ENCODE measurements around the gene HUWE1.
"Not testable (repeated sequence)": the region's sequence is repeated elsewhere in the genome, so short reads cannot be mapped to it uniquely, and the experiment has no call there.

The HUWE1 gene

GRCh38 chrX:53511322-53511721 is 175.2 kb downstream of the HUWE1 start:
- DNase-seq (ENCODE audit: low read depth in 2 of 2) = no peak

DNA sequence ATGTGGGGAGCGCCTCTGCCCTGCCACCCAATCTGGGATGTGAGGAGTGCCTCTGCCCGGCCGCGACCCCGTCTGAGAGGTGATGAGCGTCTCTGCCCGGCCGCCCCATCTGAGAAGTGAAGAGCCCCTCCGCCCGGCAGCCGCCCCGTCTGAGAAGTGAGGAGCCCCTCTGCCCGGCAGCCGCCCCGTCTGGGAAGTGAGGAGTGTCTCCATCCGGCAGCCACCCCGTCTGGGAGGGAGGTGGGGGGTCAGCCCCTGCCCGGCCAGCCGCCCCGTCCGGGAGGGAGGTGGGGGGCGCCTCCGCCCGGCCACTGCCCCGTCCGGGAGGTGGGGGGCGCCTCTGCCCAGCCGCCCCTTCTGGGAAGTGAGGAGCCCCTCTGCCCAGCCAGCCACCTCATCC is 182.5 kb downstream of the HUWE1 start:
- not testable (repeated sequence) for DNase-seq (ENCODE audit: low read depth in 2 of 2)

- no peak for DNase-seq (ENCODE audit: low read depth in 2 of 2)
These were observed 192.1 kb downstream of the HUWE1 start for GRCh38 chrX:53494436-53494835.

DNA sequence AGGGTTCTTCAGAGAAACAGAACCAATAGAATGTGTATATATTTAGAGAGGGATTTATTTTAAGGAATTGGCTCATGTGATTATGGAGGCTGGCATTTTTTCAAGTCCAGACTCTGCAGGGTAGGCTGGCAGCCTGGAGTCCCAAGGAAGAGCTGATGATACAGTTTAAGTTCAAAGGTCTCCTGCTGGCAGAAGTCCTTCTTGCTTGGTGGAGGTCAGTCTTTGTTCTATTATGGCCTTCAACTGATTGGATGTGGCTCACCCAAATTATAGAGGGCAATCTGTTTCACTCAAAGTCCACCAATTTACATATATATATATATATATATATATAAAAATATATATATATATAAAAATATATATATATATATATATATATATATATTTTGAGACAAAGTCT is 200.2 kb downstream of the HUWE1 start:
- DNase-seq (ENCODE audit: low read depth in 2 of 2) = no peak

DNA sequence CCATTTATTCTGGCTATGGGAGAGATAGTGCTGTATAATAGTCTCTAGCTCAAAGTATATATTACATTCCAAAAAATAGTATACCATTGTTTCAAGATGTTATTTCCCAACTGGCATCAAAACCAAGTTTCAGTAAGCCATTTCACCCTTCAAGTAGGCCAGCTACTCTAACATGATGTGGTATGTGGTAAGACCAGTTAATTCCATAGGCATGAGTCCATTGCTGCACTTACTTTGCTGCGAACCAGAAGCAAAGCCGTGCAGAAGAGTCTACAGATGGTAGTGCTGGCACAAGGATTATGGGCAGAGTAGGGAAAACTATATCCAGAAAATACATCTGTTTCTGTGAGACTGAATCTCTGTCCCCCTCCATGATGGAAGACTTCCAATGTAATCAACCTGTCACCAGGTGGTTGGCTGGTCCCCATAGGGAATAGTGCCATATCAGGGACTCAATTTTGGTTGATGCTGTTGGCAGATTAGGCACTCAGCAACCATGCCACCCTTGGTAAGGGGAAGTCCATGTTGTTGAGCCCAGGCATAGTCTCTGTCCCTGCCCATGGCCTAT is 202.6 kb downstream of the HUWE1 start:
- no peak for DNase-seq (ENCODE audit: low read depth in 2 of 2)

DNA sequence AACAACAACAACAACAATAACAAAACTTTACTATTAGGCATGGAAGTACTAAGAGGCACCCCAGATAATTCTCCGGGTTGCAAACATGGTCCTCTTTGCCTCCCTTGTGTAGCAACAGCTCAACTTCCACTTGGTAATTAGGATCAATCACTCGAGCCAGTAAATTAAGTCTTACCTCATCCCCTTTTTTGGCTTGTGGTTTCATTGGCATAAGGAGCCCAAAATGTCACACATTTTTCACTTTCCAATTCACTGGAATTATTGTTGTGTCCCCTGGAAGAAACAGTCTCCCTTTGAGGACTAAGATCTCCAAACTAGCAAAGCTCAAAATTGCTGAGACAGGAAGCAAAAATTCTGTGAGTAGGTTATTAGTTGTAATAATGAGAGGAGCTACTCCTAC is 203.1 kb downstream of the HUWE1 start:
- DNase-seq (ENCODE audit: low read depth in 2 of 2) = no peak
